ENCODE data around the gene GLG1. TPM values are rescaled to one million over a fixed set of nuclear protein-coding genes. Genes with fewer than 3 reads are reported as not detected.
"Not testable (repeated sequence)": the region's sequence is repeated elsewhere in the genome, so short reads cannot be mapped to it uniquely, and the experiment has no call there.

Gene GLG1
- polyA plus RNA-seq, 1 donor = 97.1 TPM

DNA sequence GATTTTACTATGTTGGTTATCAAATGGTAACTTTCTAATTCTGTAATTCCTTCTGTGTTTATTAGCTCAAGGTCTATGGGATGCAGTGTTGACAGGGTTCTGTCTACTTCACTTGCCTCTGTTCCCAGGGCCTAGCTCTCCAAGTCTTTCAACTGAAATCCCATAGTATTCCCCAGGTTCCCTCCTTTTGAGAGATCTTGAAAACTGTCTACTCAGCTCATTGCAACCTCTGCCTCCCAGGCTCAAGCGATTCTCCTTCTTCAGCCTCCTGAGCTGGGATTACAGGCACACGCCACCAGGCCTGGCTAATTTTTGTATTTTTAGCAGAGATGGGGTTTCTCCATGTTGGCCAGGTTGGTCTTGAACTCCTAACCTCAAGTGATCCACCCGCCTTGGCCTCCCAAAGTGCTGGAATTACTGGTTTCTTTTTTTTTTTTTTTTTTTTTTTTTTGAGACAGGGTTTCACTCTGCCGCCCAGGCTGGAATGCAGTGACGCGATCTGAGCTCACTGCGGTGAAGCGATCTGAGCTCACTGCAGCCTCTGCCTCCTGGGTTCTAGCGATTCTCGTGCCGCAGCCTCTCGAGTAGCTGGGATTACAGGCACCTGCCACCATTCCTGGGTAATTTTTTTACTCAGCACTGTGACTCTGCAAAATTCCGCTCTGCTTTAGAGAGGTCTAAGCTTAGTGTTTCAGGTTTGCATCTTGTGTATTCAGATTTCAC, 163.1 kb downstream of the GLG1 start:
- not testable (repeated sequence) for DNase-seq (ENCODE audit: low read depth)

DNA sequence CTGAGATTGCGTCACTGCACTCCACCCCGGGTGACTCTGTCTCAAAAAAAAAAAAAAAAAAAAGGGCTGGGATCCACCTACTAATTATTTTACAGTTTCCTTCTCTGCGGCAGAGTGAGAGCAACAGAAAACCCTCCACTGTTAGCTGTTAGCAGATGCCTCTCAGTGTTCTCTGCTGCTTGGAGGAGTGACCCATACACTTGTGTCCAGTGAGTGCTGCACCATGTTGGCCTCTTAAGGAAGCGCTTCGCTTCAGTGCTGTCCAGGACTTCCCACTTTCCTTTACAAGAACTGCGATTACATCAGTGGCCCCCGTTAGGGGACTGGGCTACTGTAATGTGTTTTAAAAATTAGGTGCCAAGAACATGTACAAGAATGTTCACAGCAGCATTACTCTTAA, 167.2 kb downstream of the GLG1 start:
- DNase-seq (ENCODE audit: low read depth) = no peak

DNA sequence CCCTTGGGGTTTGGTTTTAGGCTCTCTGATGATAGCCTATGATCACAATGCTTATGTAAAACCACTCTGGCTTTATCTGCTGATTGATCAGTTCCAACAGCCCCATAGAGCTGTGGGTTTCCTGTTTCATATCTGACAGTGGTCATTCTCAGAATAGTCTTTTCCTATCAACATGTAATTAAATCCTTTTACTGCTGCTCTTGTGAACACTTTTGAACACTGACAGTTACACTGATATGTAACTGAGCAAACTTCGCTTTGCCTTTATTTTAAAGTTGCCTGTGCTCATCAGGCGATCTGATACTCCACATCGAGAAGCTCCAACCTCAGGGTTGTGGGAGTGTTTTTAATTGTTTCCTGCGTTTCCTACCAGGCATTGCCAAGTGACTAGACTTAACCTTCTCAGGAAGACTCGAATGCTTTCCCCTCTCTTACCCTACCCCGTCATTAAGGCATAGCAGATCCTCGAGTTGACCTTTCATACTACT, 168.4 kb downstream of the GLG1 start:
- no peak for DNase-seq (ENCODE audit: low read depth)

DNA sequence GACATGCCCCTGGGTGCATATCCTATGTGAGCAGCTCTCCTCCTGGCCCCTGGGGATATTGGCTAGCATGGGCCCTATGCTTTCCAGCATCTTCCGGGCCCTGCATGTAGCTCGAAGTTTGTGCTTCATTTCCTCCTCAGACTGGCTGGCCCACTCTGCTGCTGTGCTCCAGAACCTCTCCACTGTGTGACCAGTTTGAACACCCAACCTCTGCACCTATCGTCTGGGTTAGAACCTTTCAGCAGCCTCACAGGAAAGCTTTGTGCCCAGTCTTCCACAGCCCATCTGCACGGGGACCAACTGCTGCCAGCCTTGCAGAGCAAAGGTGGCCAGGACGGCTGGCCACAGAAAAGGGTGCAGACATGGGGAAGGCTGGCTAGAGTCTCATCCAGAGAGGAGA, 175.4 kb downstream of the GLG1 start:
- no peak for DNase-seq (ENCODE audit: low read depth)

DNA sequence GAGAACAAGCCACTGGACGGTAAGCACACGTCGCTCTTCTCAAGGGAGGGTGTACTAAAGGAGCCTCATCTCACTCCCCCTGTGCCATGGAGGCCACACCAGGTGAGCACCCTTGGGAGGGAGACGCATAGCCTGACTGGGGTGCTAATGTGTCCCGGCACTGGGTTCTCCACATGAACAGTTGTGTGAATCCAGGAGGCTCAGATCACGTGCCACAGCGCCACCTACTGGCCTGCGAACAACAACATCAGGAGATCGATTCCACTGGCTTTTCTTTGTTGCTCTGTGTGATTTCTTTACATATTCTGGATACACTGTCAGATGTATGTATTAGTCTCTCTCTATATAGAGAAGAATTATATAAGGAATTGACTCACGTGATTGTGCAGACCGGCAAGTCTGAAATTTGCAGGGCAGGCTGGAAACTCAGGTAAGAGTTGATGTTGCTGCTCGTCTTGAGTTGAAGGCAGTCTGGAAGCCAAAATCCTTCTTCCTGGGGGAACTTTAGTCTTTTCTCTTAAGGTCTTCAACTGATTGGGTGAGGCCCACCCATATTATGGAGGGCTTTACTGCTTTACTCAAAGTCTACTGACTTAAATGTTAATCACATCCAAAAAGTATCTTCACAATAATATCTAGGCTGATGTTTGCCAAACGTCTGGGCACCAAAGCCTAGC, 176.7 kb downstream of the GLG1 start:
- DNase-seq (ENCODE audit: low read depth) = not testable (repeated sequence)

DNA sequence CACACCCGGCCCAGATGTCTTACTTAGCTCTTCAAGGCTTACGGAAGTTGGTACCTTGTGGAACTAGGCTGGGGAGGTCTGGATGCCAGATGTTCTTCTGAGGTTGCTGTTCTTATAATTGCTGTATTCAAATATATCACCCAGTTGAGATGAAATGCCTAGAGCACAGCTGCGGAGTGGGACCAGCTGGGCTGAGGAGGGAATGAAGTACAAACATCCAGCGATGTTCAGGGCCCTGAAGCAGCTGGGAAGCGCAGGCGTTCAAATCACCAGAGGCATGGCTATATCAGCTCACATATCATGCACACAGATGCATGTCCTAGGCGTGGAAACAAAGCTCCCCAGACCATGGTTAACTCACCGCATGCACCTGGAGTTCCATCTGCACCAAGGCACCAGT, 178.4 kb downstream of the GLG1 start:
- not testable (repeated sequence) for DNase-seq (ENCODE audit: low read depth)

DNA sequence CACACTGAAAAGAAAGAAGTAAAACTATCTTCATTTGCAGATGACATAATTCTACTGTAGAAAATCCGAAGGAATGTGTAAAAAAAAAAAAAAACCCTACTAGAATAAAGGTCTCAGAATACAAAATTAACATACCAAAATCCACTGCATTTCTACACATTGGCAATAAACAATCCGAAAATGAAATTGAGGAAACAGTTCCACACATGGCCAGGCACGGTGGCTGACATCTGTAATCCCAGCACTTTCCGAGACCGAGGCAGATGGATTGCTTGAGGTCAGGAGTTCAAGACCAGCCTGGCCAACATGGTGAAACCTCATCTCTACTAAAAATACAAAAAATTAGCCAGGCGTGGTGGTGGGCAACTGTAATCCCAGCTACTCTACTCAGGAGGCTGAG, 181.2 kb downstream of the GLG1 start:
- DNase-seq (ENCODE audit: low read depth) = not testable (repeated sequence)

DNA sequence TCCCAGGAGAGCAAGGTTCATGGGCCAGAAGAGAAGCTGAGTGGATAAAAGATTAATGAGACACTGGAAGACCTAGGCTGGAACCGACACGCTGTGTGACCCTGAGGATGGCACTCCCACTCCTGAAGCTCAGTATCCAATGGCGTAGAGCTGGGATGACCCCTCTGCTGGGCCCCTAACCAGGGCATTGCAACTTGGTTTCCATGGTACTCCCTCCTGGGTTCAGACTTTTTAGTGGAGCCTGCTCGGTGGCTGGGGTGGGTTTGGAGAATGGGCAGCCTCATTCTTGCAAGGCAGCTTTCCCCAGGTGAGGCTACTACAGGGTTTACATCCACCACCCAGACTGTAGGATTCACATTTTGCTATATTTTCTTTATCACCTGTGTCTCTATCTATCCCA, 183.2 kb downstream of the GLG1 start:
- not testable (repeated sequence) for DNase-seq (ENCODE audit: low read depth)

DNA sequence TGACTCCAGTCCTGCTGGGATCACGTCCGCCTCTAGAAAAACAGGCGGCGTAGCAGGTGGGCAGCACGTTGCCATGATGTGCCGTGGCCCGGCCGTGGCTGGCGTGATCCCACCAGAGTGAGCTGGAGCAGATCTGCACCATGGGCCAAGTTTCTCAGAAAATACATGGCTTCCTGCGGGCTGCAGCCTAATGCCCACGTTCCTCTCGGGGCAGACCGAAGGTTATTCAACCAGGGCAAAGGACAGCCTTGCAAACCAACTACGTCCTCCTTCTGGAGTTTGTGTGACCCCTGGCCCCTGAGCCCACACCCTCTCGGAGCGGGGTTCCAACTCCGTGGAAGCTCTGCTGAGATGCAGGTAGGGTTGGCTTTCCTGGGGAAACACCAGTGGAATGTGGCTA, 184.8 kb downstream of the GLG1 start:
- not testable (repeated sequence) for DNase-seq (ENCODE audit: low read depth)

DNA sequence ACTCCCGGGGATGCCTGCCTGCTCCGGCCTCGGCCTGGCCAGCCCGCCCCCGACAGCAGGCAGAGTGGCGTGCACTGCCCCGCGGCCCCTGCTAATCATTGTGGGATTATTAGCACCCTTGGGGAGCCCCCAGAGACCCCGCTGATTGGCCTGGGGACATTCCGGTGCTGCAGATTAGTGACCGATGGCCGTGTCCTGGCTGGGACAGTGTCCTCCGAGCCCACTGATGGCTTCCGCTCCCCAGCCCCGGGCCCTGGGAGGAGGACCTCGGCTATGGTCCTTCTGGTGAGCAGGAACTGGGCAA, 185.5 kb downstream of the GLG1 start:
- not testable (repeated sequence) for DNase-seq (ENCODE audit: low read depth)

DNA sequence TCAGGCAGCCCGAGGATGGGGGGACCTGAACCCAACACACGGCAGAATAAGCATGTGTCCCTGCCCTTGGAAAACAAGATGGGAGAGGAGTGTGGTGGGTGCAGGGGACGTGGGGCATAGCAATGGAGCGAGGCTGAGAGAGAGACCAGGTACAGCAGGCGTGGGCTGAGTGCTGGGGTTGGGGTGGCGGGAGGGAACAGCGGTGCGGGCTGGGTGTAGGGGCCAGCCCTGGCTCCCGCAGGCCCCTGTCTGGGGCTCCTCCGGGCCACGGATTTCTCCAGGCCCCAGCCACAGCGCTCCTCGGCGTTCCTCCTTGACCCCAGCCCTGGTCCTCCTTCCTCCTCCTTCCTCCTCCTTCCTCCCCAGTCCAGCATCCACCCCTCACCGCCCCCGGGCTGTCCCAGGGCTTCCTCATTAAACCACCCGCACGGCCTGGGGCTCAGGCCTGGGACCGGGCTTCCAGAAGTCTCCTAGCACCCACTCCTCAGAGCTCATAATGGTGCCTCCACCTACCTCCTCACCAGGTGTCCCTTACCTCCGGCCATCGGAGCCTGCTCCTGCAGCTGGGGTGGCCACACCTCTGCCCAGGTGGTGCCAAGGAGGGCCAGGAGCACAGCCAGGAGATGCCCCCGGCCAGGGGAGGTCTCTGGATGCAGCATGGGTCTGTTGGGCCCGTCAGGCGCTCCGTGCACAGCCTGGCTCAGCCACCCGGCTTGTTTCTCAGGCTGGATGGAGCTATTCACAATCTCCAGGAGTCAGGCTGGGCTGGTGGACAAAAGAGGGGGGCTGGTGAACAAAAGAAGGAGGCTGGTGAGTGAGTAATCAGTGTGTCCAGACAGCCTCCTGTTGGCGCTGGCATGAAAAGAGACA, 186.1 kb downstream of the GLG1 start, which contains the start of gene CLEC18B:
Gene CLEC18B (minus strand): TSS at position 867 of the 870 bp plus-strand sequence. CDS start 208 bp downstream, at position 659.
- not testable (repeated sequence) for DNase-seq (ENCODE audit: low read depth)

DNA sequence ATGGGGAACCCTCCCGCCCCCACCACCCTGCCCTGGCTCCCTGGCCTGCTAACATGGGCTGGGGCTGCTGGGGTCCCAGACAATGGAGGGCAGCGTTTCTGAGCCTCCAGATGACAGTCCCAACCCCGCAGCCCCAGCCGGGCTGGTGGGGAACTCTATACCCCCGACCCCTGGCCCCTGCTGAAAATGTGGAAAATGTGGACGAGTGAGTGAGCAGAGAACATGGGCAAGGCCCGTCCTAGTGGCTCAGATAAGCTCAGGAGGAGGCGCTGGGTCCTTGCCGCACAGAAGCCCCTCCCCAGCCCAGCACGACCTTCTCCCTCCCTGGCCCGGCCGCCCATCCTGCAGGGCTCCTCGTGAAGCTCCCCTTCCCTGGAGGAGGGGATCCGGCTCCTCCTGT, 187.1 kb downstream of the GLG1 start:
- not testable (repeated sequence) for DNase-seq (ENCODE audit: low read depth)

DNA sequence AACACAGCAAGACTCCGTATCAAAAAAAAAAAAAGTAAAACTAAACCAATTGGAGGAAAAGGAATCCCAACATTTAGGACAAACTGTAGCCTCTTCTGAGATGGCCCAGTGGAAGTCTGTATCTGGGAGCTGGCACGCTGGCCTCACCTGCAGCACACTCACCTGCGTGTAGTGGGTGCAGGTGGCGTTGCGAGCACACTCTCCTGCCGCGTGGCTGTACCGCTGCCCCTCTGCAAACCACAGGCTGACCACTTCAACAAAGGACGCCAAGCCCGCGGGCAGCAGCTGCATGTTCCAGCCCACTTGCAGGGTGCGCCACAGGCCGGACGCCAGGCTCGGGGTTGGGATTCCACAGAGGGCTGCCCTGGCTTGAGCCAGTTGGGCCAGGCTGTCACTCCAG, 189.0 kb downstream of the GLG1 start:
- DNase-seq (ENCODE audit: low read depth) = not testable (repeated sequence)

DNA sequence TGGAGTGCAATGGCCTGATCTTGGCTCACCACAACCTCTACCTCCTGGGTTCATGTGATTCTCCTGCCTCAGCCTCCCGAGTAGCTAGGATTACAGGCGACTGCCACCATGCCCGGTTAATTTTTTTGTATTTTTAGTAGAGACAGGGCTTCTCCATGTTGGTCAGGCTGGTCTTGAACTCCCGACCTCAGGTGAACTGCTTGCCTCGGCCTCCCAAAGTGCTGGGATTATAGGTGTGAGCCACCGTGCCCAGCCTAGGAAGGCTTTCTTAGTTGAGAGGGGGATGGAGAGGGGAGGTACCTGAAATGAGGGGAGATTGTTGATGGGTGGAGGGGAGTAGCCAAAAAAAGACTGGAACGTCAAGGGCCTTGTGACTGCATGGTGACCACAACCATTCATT, 193.0 kb downstream of the GLG1 start:
- not testable (repeated sequence) for DNase-seq (ENCODE audit: low read depth)

DNA sequence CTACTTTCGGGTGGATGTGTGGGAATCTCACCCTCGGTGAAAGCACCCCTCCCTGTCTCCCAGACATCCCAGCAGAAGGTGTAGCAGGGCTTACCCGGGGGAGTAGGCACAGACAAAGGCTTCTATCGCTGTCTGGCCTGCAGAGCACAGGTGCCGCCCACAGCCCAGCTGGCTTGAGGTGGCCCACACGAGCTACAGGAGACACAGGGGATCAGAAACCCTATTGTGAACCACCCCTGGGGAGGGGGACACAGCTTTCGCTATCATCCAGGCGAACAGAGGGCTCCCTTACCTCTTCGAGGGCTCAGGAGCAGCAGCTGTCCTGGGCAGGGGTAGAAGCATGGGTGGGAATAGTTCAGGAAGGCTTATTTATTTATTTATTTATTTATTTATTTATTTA, 193.4 kb downstream of the GLG1 start:
- not testable (repeated sequence) for DNase-seq (ENCODE audit: low read depth)

DNA sequence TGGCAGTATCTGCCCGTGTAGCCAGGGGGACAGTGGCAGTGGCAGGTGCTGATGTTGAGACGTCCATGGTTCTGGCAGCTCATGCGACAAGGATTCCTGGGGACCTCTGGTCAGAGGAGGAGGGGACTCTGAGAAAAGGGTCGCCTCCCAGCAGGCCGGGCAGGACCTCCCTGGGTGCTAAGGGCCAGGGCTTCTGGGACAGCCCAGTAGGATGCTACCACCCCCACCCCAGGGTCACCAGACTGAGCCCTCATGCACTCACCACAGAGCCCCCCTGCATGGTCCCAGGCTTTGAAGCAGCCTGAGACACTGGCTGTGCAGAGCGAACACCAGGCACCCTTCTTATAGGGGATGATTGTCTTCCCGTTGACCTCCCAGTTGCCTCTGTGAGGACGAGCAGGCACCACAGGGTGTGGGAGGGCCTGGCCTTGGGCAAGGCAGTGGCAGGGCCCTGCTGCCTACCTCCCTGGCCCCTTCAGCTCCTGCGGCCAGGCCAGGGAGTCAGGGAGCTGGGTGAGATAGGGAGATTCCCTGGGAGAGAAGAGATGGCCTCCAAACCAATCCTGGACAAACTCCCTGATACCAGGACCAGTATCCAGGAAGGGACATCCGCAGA, 194.0 kb downstream of the GLG1 start:
- not testable (repeated sequence) for DNase-seq (ENCODE audit: low read depth)

DNA sequence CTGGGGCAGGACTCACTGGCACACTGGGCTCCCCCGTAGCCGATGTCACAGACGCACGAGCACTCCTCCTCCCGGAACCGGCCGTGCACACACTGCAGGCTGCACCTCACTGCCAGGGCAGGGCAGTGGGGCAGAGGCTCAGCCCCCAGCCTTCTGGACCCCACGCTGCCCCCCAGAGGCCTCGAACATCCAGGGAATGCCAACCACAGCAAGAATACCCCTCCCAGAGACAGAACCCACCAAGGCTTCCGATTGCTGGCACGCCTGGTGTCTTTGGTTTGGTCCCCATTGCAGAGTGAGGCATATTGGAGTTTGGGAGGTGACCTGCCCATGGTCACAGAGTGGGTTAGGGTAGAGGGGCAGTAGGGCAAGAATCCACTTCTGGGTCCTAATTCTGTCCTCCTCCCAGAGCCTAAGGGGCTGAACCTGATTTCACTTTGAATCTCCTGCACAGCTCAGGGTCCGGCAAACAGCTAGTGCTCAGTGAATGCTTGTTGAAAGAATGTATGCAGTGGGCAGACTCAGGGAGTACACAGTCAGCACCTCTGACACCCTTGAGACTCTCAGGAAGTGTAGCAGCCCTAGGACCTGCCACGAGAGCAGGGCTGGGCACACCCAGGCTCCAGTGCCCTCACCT, 194.7 kb downstream of the GLG1 start:
- DNase-seq (ENCODE audit: low read depth) = not testable (repeated sequence)

DNA sequence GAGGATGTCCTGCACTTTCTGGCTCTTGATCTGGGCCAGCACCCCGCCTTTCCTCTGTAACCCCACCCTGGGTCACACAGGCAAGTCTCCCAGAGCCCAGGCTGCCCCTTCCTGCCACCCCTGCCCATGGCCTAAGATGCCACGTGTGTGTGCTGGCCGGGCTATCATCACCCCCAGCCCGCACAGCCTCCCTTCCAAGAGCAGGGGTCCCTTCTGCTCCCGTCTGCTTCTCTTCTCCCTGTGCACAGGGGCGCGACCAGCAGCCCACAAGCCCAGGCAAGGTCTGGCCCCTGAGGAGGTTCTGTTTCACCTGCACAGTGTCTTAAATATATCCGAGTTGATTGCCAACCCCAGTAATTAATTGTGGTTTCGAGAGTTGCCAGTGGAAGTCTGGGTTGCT, 195.9 kb downstream of the GLG1 start:
- not testable (repeated sequence) for DNase-seq (ENCODE audit: low read depth)

DNA sequence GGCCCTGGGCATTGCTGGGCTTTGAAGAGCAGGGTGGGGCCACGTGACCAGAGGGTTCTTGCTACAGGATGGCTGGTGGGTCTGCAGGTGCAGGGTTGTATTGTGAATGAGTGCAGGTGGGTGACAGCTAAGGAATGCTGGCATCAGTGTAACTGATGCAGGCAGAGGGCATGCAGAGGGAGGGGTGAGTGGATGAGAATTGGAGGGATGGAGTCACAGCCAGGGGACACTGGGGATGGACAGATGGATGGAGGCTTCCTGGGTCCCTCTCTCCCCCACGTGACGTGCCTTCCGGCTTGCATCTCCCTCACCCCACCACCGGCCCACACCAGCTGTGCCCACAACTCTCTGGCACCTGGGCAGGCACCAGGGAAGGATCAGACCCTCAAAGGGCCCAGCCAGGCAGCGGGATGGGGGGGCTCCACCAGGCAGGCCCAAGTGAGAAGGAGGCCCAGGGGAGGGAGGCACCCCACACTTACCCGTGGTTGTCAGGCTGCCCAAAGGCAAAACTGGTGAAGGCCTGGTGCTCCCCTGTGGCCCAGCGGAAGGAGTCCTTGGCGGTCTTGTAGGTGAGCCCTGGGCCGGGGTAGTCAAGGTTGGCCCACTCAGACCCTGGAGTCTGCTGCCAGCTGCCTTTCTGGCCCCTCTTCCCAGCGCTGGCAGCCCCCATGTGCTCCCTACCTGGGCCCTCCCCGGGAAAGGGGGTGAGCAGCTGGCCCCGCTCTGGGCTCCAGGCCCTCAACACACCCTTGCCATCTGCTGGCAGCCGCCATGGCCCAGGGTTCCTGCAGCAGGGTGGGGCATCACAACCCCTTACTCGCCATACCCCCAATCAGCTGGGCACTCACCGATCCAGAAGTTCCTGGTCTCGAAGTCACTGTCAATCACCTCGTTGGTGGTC, 196.6 kb downstream of the GLG1 start:
- DNase-seq (ENCODE audit: low read depth) = not testable (repeated sequence)

Data from forelimb muscle (tissue), 1 donor.